SHP77 (cell line): ENCODE results near the gene CCDC171.

Experiments used
- DNase-seq, 2 experiments: peaks; one replicate each; lab custom pipeline; 2025; lab: John Stamatoyannopoulos, UW

CCDC171 gene

DNA sequence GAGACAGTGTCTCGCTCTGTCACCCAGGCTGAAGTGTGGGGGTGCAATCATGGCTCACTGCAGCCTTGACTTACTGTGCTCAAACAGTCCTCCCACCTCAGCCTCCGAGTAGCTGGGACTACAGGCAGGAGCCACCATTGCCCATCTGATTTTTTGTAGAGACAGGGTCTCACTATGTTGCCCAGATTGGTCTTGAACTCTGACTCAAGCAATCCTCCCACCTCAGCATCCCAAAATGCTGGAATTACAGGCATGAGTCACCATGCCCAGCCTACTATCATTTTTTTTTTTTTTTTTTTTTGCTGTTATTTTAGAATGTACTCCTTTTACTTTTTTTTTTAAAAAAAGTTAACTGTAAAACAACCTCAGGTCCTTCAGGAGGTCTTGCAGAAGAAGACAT, 449.0 kb downstream of the CCDC171 start:
- DNase-seq: no peak

- DNase-seq: no peak
Measured at GRCh38 chr9:16002816-16003215, 450.0 kb downstream of the CCDC171 start.

DNA sequence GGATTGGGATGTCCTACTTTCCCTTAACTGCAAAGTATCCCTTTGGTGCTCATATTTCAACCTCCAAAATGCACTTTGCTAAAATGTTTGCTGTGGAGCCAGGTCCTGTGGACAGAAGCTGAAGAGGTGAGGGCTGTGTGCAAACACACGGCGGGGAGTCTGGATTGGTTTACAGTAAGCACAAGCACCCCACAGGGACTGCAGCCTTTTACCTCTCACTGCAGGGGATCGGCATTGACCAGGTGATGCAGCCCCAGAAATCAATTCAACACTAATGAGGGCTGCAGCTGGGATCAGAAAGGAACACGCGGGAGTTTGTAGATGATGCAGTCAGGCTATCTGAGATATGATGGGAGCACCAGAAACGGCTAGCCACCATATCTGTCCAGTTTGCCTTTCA, 450.9 kb downstream of the CCDC171 start:
- DNase-seq: no peak

- no peak for DNase-seq
Measured at GRCh38 chr9:16004613-16005012, 451.8 kb downstream of the CCDC171 start.

DNA sequence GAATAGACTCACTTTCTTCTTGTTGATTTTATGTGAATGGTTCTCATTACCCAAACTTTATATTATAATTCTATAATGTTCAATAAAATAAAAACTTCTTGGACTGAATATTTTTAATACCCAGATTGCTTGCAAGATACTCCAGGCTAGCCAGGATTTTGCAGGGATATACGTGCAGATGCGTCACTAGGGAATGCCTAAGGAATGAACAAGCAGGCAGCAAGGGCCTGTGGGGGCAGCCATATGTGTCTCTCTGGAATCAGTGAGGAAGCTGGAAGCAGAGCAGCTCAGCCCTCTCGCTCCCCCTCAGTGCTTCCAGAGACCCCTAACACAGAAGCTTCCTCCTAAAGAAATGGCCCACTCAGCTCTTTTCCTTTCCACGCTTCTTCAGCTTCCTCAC, 457.4 kb downstream of the CCDC171 start:
- no peak for DNase-seq

GRCh38 chr9:16012621-16013020, 459.8 kb downstream of the CCDC171 start:
- DNase-seq: no peak

GRCh38 chr9:16013366-16013765, 460.5 kb downstream of the CCDC171 start:
- no peak for DNase-seq

DNA sequence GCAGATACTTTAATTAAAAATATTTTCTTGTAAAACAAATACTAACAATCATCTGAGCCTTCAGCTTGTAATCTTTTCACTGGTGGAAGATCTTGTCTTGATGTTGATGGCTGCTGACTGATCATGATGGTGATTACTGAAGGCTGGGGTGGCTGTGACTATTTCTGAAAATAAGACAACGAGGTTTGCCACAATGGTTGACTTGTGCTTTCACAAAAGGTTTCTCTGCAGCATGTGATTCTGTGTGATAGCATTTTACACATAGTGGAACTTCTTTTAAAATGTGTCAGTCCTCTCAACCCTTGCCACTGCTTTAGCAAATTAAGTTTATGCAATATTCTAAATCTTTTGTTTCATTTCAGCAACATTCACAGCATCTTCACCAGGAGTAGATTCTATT, 461.0 kb downstream of the CCDC171 start:
- DNase-seq: no peak

DNA sequence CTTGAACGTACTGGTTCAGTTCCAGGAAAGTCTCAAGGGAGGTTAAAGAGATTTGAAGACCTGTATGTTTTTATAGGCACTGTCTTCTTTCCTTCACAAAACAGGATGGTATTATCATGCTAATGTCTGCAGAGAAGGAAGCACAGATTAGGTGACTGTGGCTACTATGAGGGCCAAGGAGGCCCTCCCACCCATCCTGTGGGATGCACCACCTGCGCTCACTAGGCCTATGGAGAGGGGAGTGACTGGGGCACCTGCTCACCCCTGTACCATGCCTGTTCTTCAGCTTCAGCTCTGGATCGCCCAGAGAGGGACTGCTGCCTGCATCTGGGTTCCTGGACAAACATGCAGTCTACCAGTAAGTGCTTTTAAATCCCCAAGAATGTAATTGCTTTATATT, 469.4 kb downstream of the CCDC171 start:
- no peak for DNase-seq

- DNase-seq: no peak
Measured at GRCh38 chr9:16023446-16023845, 470.6 kb downstream of the CCDC171 start.
